Neural crest cell (in vitro differentiated cells): Measurements from ENCODE around the gene NPAS4. TPM values are rescaled to one million over a fixed set of nuclear protein-coding genes. Genes with fewer than 3 reads are reported as not detected.

Source experiments
- DNase-seq: peaks from one replicate; pipeline ENCODE4 v3.0.0; 2021; ENCODE audit warnings: low read depth, mixed read lengths, low spot score
- H3K27ac Mint-ChIP-seq: one replicate; pipeline ENCODE4 v1.8.0; 2021; ENCODE audit warnings: mild to moderate bottlenecking, mixed read lengths; ENCODE audit not compliant: unreplicated experiment
- H3K27me3 Mint-ChIP-seq: 2 replicates; pipeline ENCODE4 v1.8.0; 2021; ENCODE audit warnings: low read depth, mild to moderate bottlenecking, mixed read lengths
- H3K36me3 Mint-ChIP-seq: 2 replicates; pipeline ENCODE4 v1.8.0; 2021; ENCODE audit warnings: low read depth, mild to moderate bottlenecking, mixed read lengths
- H3K4me1 Mint-ChIP-seq: 2 replicates; pipeline ENCODE4 v1.8.0; 2021; ENCODE audit warnings: mixed read lengths
- H3K4me3 Mint-ChIP-seq: one replicate; pipeline ENCODE4 v1.8.0; 2021; ENCODE audit warnings: mild to moderate bottlenecking, mixed read lengths
- H3K9me3 Mint-ChIP-seq: 2 replicates; pipeline ENCODE4 v1.8.0; 2021; ENCODE audit warnings: mixed read lengths
- total RNA-seq: library from RNA; stranded (reverse); gene quantifications from 2 replicates; pipeline ENCODE4 v1.2.1, GENCODE V29; 2021
- TF ChIP-seq, protein P1 (sequence below): fragments of 200-600 bp; sonication (generic); conservative IDR thresholded peaks from 2 replicates; pipeline ENCODE4 v1.5.0; 2021; ENCODE audit warnings: antibody characterized with exemption, mild to moderate bottlenecking

NPAS4 gene
- total RNA-seq, 1 donor from 2014 or later = 0.63 TPM

DNA sequence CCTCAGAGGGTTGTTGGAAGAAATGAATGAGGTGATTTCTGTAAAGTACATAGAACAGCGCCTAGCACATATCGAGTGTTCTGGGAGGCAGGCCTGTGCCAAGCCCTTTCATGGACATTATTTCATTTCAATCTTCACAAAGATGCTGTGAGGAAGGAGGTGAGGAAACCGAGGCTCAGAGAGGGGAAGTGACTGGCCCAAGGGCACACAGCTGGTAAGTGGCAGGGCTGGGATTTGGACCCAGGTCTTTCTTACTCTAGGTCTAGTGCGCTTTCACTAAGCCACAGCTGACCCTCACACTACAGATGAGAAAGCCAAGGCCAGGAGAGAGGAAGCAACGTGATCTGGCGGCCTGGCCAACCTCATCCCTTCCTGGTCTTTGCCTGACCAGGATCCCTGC, 47.9 kb downstream of the NPAS4 start:
- Mint-ChIP-seq H3K27ac (no peak overlapping the region), H3K36me3 (peaks cover 3% of the 10 kb centered on the region), H3K9me3 (no peaks in the 10 kb centered on the region), H3K4me1 (peaks cover 37% of the 10 kb centered on the region), H3K27me3 (peaks cover 9% of the 10 kb centered on the region), H3K4me3 (peak overlapping the region; percentile 93)
- TF ChIP-seq, protein P1, sequence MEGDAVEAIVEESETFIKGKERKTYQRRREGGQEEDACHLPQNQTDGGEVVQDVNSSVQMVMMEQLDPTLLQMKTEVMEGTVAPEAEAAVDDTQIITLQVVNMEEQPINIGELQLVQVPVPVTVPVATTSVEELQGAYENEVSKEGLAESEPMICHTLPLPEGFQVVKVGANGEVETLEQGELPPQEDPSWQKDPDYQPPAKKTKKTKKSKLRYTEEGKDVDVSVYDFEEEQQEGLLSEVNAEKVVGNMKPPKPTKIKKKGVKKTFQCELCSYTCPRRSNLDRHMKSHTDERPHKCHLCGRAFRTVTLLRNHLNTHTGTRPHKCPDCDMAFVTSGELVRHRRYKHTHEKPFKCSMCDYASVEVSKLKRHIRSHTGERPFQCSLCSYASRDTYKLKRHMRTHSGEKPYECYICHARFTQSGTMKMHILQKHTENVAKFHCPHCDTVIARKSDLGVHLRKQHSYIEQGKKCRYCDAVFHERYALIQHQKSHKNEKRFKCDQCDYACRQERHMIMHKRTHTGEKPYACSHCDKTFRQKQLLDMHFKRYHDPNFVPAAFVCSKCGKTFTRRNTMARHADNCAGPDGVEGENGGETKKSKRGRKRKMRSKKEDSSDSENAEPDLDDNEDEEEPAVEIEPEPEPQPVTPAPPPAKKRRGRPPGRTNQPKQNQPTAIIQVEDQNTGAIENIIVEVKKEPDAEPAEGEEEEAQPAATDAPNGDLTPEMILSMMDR = no peak
- DNase-seq = no peak

DNA sequence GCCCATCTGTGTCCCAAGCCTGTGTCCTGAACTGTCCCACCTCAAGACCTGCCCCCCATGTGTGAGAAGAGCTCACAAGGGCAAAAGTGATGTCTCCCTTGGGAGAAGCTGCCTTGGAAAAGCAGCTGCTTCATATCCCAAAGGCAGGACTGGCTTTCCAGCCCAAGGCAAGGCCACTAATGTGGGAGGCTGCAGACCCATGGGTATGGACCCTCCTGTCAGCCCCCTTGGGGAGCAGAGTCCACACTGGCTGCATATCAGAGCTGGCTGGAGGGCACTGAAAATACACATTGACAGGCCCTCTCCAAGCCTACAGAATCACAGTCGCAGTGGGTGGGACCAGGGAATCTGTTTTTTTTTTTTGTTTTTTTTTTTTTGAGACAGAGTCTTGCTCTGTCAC, 48.6 kb downstream of the NPAS4 start:
- H3K9me3 Mint-ChIP-seq = no peaks in the 10 kb centered on the region
- peaks cover 3% of the 10 kb centered on the region for H3K36me3 Mint-ChIP-seq
- peaks cover 9% of the 10 kb centered on the region for H3K27me3 Mint-ChIP-seq
- TF ChIP-seq, protein P1 = no peak
- H3K4me1 Mint-ChIP-seq = peaks cover 37% of the 10 kb centered on the region
- no peak overlapping the region for H3K27ac Mint-ChIP-seq
- no peak for DNase-seq
- H3K4me3 Mint-ChIP-seq = peak overlapping the region; percentile 61

DNA sequence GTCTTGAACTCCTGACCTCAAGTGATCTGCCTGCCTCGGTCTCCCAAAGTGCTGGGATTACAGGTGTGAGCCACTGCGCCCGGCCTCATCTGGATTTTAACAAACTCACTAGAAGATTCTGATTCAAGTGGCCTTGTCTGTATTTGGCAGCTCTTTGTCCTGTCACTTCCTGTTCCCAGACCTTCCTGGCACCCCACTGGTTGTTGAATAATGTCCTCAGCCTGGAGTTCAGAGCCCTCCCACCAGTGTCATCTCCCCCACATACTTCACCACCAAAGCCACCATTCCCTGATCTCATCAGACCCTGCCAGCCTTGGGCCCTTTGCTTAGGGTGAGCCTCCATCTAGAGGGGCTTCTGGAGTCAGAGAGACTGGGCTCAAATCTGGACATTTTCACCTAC, 49.2 kb downstream of the NPAS4 start:
- Mint-ChIP-seq H3K27me3 (peaks cover 9% of the 10 kb centered on the region), H3K9me3 (no peaks in the 10 kb centered on the region), H3K4me3 (peak overlapping the region; percentile 58), H3K27ac (peak overlapping the region; percentile 81), H3K36me3 (peaks cover 3% of the 10 kb centered on the region), H3K4me1 (peaks cover 37% of the 10 kb centered on the region)
- DNase-seq = no peak
- TF ChIP-seq, protein P1 = no peak

DNA sequence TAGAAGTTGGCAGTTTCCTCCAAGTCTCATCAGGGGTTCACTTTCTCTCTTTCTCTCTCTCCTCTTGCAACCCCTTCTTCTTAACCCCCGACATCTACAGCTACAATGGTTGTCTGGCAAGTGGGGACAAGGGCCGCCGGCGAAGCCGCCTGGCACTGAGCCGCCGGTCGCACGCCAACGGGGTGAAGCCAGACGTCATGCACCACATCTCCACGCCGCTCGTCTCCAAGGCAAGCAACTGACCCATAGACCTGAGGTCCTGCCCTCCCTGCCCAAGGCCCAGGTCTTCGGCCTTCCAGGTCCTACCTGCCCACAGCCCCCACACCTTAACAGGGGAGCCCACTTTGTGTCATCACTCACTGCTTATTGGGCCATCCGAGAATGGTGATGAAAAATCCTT, 50.3 kb downstream of the NPAS4 start:
- TF ChIP-seq, protein P1 = no peak
- Mint-ChIP-seq H3K4me3 (peak overlapping the region; percentile 20), H3K36me3 (peaks cover 3% of the 10 kb centered on the region), H3K27me3 (peaks cover 1% of the 10 kb centered on the region), H3K9me3 (no peaks in the 10 kb centered on the region), H3K4me1 (peaks cover 32% of the 10 kb centered on the region), H3K27ac (no peak overlapping the region)
- no peak for DNase-seq

DNA sequence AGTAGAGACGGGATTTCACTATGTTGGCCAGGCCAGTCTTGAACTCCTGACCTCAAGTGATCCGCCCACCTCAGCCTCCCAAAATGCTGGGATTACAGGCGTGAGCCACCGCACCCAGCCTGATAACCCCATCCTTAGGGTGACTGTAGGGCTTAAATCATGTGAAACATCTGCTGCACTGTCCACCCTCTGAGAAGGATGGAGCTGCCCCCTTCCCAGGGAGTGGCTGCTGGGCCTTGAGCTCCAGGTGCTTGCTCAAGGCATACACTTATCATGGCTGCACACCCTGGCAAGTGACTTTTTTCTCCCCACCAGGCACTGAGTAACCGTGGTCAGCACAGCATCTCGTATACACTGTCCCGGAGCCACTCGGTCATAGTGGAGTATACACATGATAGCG, 51.2 kb downstream of the NPAS4 start:
- peaks cover 34% of the 10 kb centered on the region for H3K4me1 Mint-ChIP-seq
- no peak overlapping the region for H3K27ac Mint-ChIP-seq
- H3K27me3 Mint-ChIP-seq = no peaks in the 10 kb centered on the region
- no peaks in the 10 kb centered on the region for H3K9me3 Mint-ChIP-seq
- DNase-seq = no peak
- H3K4me3 Mint-ChIP-seq = peak overlapping the region; percentile 31
- TF ChIP-seq, protein P1 = no peak
- H3K36me3 Mint-ChIP-seq = peaks cover 3% of the 10 kb centered on the region

DNA sequence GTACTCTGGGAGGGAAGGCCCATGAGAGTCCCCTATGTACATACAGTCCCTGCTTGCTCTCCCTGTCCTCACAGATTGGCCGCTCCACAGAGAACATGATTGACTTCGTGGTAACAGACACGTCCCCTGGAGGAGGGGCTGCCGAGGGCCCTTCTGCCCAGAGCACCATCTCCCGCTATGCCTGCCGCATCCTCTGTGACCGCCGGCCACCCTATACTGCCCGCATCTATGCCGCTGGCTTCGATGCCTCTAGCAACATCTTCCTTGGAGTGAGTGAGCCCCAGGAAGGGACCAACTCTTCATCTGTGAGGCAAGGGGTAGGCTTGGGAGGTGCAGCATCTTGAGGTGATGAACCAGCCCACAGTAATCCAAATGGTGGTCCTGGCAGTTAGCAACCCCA, 52.3 kb downstream of the NPAS4 start:
- Mint-ChIP-seq H3K4me3 (no peak overlapping the region), H3K27me3 (no peaks in the 10 kb centered on the region), H3K4me1 (peaks cover 24% of the 10 kb centered on the region), H3K36me3 (peaks cover 3% of the 10 kb centered on the region), H3K27ac (no peak overlapping the region), H3K9me3 (no peaks in the 10 kb centered on the region)
- TF ChIP-seq, protein P1 = no peak
- DNase-seq = no peak
